ENCODE data around the gene VAMP4.

Gene VAMP4, protein sequence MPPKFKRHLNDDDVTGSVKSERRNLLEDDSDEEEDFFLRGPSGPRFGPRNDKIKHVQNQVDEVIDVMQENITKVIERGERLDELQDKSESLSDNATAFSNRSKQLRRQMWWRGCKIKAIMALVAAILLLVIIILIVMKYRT

DNA sequence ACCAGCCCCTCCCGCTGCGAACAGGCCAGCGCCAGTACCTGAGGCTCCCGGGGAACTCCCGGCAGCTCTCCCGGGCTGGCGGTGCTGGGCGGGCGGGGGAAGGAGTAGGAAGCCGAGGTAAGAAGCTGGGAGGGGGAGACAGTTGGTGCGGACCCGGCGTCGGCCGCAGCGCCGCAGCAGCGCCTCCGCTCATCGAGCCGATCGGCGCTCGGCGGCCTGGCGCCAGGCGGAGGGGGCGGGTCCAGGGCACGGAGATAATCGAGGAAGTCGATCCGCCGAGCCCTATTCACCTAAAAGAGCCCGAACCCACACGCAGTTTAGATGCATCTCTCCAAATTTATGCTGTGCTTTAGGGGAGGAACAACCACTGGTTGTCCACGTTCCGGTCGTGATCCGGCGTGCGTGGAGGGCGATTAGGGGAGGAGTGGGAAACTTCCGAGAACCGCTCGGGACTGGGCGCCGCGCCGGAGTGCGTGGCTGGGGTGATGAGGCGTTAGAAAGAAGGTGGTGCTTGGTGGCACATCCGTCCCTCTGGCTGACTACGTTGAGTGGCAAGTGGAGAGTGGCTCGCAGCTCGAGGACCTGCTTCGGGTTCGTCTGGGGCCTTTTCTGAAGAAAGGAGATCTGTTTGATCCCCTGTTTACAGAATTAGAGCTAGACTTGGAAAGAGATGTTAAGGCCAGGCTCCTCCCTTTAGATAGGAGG lies at the start of gene VAMP4:
VAMP4 (minus strand) TSS at position 194 of the 705 bp plus-strand sequence. CDS start 3,651 bp downstream, outside the sequence.
- peak; percentile 92 for DNase-seq

DNA sequence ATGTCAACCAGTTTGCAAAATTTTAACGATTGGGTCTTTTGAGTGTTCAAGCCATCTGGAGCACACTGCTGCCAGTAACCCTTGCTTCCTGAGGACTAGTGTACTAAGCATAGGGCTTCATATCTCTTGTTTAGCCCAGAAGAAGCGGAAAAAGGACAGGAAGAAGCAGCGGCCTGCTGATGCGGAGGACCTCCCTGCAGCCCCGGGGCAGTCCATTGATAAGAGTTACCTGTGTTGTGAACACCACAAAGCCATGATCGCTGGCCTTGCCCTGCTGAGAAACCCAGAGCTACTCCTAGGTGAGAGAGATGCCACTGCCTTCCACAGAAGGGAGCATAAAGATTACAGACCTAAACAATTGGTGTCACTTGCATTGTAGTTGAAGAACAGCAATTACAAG lies 48.5 kb upstream of the VAMP4 start:
- no peak for DNase-seq

DNA sequence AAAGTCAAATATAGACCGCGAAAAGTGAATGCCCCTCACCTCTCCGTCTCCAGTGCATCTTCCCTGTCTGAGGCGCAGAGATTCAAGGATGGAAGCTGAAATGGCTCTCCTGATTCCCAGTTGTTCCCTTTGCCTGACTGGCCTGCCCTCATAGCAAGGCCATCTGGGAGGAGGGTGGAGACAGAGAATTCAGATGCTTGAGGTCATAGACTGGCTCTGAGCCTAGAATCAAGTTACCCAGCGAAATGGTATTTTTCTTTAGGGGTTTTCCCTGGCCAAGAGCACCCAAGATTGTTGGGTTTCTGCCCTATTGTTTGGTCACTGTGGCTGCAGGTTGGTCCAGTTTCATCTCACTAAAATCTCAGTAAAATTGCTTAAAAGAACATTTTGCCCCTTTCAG lies 46.8 kb upstream of the VAMP4 start:
- DNase-seq = no peak

DNA sequence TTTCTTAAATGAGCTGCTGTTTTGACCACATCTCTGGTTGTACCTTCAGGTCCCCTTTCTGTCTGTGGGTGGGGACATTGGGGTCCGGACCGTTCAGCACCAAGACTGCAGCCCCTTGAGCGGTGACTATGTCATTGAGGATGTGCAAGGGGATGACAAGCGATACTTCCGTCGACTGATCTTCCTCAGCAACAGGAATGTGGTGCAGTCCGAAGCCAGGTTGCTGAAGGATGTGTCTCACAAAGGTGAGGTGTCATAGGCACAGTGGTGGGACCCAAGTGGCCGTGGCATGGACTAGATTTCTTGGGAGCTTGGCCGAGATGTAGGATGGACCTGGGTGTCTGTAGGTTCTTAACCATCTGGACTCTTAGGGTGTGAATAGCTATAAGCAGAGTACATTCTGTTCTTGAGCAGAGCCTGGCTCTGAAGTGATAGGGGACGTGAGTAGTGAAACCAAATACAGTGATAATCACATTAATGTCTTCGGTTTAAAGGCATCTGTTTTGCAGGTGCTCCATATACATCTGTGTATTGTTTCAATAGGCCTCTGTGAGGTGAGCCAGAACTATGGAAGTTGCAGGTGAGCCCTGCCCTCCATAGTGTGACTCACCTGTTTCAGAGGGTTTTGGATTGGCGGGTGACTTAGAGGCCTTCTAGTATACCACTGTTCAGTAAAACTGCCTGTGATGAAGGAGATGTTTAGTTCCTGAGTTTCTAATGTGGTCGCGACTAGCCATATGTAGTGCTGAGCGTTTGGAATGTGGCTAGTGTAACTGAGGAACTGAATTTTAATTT lies 46.0 kb upstream of the VAMP4 start:
- no peak for DNase-seq

DNA sequence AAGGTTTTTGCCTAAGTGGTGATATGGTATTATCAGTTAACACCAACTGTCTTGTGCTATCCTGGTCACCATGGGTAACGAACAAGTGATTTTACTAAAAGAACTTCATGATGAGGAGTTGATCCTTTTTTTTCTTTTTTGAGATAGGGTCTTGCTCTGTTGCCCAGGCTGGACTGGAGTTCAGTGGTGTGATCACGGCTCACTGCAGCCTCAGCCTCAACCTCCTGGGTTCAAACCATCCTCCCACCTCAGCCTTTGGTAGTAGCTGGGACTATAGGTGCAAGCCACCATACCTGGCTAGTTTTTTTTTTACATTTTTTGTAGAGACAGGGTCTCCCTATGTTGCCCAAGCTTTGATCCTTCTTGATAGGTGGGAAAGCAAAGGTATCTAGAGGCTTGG lies 44.7 kb upstream of the VAMP4 start:
- no peak for DNase-seq

DNA sequence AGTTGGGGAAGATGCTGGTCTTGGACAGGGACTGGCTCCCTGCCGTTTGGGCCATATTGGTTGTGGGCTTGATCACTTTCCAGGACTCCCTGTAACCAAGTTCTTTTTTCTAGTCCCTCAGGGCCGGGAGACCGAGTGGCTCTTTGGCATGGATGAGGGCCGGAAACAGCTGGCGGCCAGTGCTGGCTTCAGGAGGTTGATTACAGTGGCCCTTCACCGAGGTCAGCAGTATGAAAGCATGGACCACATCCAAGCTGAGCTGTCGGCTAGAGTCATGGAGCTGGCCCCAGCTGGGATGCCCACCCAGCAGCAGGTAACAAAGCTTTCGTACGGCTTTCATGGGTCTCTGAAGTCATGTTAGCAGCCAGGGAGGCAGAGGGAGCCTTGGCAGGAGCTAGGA lies 43.9 kb upstream of the VAMP4 start:
- DNase-seq = no peak

DNA sequence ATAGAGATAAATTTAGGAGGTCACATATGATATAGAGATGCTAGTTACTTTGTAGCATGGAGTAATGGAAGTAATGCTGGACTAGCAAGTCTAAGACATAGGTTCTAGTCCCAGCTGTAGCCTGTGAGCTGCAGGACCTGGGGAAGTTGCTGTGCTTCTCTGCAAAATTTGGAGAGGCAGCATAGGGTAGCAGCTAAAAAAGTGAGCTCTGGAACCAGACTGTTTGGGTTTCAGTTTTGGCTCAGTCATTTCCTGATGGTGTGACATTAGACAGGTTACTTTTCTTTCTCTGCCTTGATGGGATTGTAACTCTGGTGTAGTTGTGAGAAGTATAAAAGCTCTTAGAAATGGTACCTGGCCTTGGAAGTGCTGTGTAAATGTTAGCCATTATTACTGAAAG lies 42.9 kb upstream of the VAMP4 start:
- no peak for DNase-seq

DNA sequence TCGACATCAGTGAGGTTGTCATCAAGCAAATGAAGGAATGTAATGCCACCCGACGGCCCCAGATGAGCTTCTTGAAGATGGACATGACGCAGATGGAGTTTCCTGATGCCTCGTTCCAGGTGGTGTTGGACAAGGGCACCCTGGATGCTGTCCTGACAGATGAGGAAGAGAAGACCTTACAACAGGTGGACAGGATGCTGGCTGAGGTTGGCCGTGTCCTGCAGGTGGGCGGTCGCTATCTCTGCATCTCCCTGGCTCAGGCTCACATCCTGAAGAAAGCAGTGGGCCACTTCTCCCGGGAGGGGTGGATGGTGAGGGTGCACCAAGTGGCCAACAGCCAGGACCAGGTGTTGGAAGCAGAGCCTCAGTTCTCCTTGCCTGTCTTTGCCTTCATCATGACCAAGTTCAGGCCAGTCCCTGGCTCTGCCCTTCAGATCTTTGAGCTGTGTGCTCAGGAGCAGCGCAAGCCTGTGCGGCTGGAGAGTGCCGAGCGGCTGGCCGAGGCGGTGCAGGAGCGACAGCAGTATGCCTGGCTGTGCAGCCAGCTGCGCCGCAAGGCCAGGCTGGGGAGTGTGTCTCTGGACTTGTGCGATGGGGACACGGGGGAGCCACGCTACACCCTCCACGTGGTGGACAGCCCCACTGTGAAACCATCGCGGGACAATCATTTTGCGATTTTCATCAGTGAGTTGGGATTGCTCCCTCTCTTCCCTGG lies 42.1 kb upstream of the VAMP4 start:
- no peak for DNase-seq

DNA sequence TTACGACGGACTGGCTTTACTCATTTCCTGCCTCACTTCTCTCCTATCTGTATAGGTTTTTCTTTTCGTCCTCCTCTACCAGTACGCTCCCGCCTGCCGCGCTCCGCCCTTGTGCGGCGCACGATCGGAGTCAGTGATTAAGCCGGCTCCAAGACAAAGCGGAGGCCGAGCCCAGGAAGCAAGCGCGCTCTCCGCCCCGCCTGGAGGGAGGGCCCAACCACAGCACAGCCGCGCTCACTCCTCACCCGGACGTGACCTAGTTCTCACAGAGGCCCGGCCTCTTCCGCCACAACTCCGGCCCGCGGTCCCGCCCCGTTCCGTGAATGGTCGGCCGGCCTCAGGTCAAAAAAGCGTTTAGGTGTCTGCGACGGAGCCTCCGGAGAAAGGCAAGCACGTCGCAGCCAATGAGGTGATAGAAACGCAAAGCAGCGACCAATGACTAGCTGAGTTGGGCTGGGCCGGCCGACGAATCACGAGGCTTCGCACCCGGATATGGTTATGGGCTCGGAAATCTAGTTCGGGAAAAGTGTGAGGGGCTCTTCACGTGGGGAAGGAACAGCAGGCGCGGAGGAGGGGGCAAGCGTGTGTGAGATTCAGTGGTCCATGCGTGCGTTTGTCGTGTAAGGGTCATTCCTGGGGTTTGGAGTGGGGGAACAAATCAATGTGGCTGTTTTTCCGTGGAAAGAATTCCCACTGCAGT lies 39.5 kb upstream of the VAMP4 start, which contains the start of gene METTL13:
METTL13 (plus strand) TSS at position 485 of the 700 bp plus-strand sequence. CDS start 308 bp downstream, outside the sequence.
- DNase-seq = peak; percentile 99

DNA sequence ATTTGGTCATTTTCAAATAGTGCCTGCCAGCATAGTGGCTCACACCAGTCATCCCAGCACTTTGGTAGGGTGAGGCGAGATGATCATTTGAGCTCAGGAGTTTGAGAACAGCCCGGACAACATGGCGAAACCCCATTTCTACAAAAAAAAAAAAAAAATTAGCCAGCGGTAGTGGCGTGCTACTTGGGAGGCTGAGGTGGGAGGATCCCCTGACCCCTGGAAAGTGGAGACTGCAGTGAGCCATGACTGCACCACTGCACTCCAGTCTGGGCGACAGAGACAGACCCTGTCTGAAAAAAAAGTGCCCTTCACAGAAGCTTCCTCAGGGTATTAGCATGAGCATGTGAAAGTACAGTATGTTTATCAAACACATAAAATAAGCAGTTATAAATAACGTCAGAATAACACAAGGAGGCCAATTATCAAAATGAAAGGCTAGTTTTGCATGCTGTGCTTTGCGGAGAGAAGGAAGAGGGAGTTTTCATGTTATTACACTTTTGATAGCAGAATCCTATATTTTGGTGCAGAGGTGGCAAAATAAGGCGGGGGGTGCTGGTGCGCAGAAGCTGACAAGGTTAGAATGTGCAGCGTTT lies 38.8 kb upstream of the VAMP4 start:
- DNase-seq = no peak

DNA sequence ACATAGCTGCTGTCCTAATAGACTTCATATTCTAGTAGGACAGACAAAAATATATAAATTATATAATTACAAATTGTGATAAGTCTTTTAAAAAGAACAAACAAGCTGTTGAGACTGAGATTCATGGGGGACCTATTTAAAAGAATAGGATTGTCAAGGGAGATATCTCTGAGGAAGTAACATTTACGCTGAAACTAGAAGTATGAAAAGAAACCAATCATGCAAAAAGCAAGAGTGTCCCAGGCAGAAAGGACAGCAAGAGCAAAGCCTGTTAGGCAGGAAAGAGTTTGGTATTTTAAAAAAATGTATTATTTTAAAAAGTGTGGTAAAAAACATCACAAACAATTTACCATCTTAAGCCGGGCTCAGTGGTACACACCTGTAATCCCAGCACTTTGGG lies 30.4 kb upstream of the VAMP4 start:
- DNase-seq = no peak

DNA sequence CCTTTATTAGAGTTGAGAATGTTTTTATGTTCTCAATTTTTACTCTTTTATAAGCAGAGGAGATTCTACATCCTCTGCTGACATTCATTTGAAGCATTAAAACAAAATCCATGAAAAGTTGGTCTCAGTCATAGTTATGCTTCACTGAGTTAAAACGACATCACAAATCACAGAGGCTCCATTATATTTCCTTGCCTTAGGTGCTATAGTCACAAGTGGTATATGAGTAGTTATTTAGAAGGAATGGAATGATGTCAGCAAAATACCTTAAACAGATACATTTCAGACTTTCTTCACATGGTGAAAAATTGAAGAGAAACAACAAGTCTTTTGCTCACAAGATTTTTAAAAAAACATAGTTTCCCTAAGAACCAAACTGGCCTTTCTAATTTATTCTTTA lies 27.9 kb upstream of the VAMP4 start:
- no peak for DNase-seq

DNA sequence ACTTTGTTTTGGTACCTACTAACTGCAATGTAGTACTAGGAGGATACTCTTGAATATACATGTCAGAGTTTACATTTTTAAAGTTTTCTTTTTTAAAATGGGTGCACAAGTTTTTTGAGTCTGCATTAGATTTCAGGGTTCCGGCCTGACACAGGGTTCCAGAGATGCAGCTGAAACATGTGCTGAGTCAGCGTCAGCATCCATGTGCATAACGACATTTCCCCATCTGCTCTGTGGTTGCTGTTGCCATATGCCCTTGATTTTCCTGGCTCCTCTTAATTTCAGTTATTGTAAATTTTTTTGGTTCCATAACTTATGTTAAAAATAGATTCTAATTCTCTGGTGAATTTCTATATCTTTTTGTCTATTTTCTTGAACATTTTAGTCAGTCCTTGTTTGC lies 27.3 kb upstream of the VAMP4 start:
- no peak for DNase-seq

DNA sequence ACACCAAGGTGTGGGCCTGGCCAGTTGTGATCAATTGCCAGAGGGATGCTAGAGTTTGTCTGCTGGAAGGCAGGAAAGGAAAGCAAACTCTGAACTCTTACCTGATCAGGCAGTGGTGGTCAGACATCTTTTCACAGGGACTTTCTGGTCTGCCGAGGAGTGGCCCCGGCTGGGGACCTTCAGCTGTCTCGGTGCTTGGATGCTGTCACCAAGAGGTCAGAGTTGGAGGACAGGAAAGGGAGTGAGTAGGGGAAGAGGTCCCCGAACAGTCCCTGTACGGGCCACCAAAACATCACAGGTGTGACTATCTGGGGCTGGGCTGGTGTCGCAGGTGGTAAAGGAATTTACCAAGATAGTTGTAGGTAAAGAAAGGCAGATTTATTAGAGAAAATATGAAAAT lies 21.9 kb upstream of the VAMP4 start:
- no peak for DNase-seq

DNA sequence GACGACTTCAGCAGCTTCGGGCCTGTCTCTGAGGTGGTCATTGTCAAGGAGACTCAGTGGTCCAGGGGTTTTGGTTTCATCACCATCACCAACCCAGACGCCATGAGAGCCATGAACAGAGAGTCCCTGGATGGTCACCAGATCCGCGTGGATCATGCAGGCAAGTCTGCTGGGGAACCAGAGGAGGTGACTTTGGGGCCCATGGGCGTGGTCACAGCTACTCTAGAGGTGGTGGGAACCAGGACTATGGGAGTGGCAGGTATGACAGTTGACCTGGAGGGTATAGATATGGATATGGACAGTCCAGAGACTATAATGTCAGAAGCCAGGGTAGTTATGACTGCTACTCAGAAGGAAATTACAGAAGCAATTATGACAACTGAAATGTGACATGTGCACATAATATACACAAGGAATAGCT lies 20.3 kb upstream of the VAMP4 start:
- no peak for DNase-seq

DNA sequence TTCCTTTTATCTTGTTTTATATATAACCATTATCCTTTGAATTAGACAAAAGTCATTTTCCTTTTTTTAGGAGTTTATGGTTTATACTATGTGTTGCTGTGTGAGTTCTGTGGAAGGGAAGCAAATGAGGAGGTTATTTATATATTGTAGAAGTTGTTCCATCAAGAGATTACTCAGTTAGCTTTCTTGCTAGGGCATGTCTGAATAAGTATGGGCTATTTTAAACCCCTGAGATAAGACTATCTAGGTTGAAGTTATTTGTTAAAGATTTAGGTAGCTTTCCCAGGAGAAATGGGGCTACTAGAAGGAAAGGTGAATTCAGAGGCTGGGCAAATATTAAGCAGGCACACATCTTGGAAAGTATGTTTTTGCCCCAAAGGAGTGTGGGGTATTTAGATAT lies 16.1 kb upstream of the VAMP4 start:
- DNase-seq = no peak

DNA sequence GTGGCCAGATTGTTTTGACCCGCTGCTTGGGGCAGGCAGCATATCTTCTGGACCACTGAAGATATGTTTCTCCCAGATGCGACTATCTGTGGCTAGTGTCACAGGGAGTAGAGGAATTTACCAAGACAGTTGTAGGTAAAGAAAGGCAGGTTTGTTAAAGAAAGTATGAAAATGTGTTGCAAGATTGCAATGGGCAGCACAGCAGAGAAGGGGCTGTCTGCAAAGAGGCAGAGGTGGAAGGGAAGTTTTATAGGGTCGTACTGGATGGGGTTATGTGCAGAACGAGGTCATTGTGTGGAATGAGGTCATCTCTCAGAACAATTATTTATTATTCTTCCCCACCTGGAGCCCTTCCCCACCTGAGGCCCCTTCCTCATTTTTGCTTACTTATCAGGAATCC lies 15.0 kb upstream of the VAMP4 start:
- DNase-seq = no peak

DNA sequence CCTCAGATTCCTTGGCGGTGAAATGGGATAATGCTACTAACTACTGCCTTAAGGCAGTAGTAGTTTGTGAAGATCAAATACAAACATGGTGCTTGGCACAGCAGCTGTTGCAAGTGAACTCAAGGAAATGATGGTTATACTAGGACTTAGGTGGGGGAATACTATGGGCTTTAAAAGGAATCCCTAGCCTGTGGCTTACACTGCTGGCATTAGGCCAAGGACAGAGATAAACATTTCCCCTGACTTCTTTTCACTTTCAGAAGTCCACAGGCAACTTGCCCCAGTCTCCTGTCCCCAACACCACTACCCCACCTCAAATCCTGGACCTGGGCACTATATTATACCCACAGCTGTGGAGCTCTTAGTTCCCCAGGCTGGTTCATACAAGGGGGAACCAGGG lies 13.1 kb upstream of the VAMP4 start:
- no peak for DNase-seq

DNA sequence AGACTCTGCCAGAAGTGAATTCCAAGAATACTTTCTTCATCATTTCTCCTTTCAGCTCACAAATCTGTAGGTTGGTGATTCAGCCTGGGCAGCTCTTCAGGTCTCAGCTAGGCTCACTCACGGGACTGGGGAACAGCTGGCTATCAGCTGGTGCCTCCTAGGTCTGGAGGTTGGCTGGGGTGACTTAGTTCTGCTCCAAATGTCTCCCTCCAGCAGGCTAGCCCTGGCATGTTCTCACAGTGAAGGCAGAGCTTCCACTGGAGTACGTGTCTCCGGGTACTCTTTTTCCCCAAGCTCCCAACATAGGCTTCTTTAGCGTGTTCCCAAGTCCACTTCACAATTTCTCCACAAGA lies 12.5 kb upstream of the VAMP4 start:
- no peak for DNase-seq

DNA sequence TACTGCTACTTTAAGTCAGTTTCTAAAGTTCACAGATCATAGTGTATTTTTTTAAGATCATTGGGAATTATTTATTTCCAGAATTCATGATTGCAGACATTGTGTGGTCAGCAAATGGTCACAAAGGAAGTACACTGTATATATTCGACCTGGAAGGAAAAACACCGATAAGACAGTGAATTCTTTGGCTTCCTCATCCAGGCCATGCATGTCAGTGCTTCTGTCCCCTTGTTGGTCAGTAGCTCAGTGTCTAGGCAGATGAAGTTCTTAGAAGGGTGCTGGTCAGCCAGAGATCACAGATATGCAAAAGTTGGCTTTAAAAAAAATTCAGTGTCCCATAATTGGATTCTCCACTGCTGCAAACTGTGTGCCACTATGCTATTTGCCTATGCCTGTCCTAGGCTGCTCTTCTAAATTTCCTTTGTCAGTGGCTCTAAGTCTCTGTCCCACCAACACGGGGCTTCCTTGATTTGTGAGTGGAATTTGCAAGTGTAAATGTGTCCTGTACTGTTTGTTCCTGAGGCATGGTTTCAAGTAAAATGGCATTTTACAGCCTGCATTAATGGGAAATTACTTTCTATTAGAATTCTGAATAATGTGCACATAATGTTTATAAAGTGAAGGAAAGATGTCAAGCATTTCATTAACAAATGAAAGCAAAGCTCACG lies 12.0 kb upstream of the VAMP4 start:
- no peak for DNase-seq

DNA sequence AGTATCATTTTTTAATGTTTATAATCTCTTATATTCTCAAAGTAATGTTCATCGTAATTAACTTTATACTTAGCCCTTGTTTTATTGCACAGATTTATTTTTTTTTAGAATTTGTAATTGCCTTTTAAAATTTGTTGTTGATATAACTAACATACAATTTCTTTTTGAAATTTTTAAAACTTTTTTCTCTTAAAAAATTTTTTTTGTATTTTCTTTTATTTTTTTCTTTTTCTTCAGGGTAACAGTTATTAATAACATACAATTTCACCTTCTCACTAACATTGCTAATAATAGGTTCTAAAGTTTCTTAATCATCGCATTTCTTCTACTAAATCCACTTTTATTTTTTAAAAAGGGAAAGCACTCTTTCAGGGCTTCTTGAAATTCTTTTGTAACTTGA lies 11.3 kb upstream of the VAMP4 start:
- DNase-seq = no peak

DNA sequence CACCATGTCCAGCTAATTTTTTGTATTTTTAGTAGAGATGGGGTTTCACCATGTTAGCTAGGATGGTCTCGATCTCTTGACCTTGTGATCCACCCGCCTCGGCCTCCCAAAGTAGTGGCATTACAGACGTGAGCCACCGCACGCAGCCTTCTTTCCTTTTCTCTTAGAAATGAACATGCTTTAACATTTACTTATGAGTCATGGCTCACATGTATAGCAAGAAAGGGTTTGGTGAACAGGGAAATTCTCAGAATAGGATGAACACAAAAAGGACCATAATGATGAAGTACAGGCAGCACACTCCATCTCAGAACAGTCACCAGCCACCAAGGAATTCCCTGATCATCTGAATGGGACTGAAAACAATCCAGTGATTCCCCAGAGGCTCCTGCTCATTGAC lies 9.4 kb upstream of the VAMP4 start:
- no peak for DNase-seq

Measured in activated naive CD4-positive, alpha-beta T cell treated with anti-CD3 and anti-CD28 coated beads, Interleukin-2, amount 50 U/mL, for 16 hours (primary cell).